K562 (cell line): ENCODE measurements around the gene DOCK6. TPM values are rescaled to one million over a fixed set of nuclear protein-coding genes. Genes with fewer than 3 reads are reported as not detected.

Experiments used
- BCLAF1 ChIP-seq, 2 experiments: fragments of 450-650 bp in 1 of 2; IDR thresholded peaks; 2 replicates each; pipeline ENCODE4 v1.6.1; 2011 to 2017; ENCODE audit warnings: low read depth in 2 of 2, antibody characterized with exemption in 1 of 2, borderline replicate concordance in 1 of 2, low read length in 1 of 2, mild to moderate bottlenecking in 1 of 2, mixed read lengths in 1 of 2; ENCODE audit not compliant: control insufficient read depth in 1 of 2
- KLF13 ChIP-seq: fragments of 450-650 bp; IDR thresholded peaks from 2 replicates; pipeline ENCODE4 v1.6.1; 2016; ENCODE audit warnings: missing genetic modification characterization, low read depth, mild to moderate bottlenecking, missing compliant biosample characterization, moderate library complexity, borderline replicate concordance
- PCBP2 ChIP-seq: fragments of 200-400 bp; formaldehyde crosslinking; IDR thresholded peaks from 2 replicates; pipeline ENCODE4 v1.6.1; 2018; ENCODE audit warnings: low read length, low read depth, mild to moderate bottlenecking, moderate library complexity; ENCODE audit not compliant: poor library complexity, severe bottlenecking
- RREB1 ChIP-seq: fragments of 250-450 bp; sonication (Bioruptor Pico); IDR thresholded peaks from 2 replicates; pipeline ENCODE4 v1.4.0; 2020
- SMAD1 ChIP-seq: fragments of 150-350 bp; IDR thresholded peaks from 2 replicates; pipeline ENCODE4 v1.6.1; 2014; ENCODE audit warnings: low read length, low read depth; ENCODE audit not compliant: partially characterized antibody
- TAF9B ChIP-seq: fragments of 450-650 bp; IDR thresholded peaks from 2 replicates; pipeline ENCODE4 v1.6.1; 2018; ENCODE audit warnings: mild to moderate bottlenecking; ENCODE audit not compliant: partially characterized antibody
- ZNF134 ChIP-seq: fragments of 250-450 bp; sonication (Bioruptor Pico); conservative IDR thresholded peaks from 2 replicates; pipeline ENCODE4 v1.4.0; 2020
- ZNF253 ChIP-seq: fragments of 250-450 bp; sonication (Bioruptor Pico); conservative IDR thresholded peaks from 2 replicates; pipeline ENCODE4 v1.6.1; 2021; ENCODE audit warnings: mild to moderate bottlenecking
- ZNF507 ChIP-seq: conservative IDR thresholded peaks from 2 replicates; pipeline ENCODE4 v1.6.1; 2017; ENCODE audit warnings: missing genetic modification characterization, missing compliant biosample characterization
- polyA plus RNA-seq, 8 experiments: library from polyadenylated mRNA; depleted of rRNA in 4 of 8; stranded (reverse) in 5 of 8; unstranded in 3 of 8; fragments of >200 nt; fragmentation: Nextera tagmentation in 2 of 8; fragmentation: Illumina TruSeq in 1 of 8; extraction: Ambion mirVana in 2 of 8; extraction: Trizol in 1 of 8; gene quantifications; 2 replicates each; pipeline versions ENCODE4 v1.2.1 to v1.2.3, GENCODE V29; 2011 to 2014; ENCODE audit warnings: inconsistent platforms in 1 of 8, missing spikeins in 1 of 8
- total RNA-seq, 7 experiments: library from RNA; depleted of rRNA in 6 of 7; stranded (reverse); fragments of >200 nt in 6 of 7; fragmentation: Illumina TruSeq in 2 of 7; extraction: Trizol in 2 of 7; gene quantifications; 2 replicates each; pipeline versions ENCODE4 v1.2.1 to v1.2.3, GENCODE V29; 2011 to 2021; ENCODE audit warnings: low replicate concordance in 1 of 7
- TF ChIP-seq, protein P1 (sequence below): fragments of 250-450 bp; sonication (Bioruptor Pico); IDR thresholded peaks from 2 replicates; pipeline ENCODE4 v1.4.0; 2020; ENCODE audit warnings: mild to moderate bottlenecking, moderate library complexity, borderline replicate concordance
- TF ChIP-seq, protein P2 (sequence below): sonication (generic); formaldehyde crosslinking; IDR thresholded peaks from 2 replicates; pipeline ENCODE4 v1.8.1; 2023; ENCODE audit warnings: mild to moderate bottlenecking, missing genetic modification reagents, moderate library complexity

Gene DOCK6
- total and polyA plus RNA-seq, 9 of the 15 experiments (the other 6 are each of a cell fraction or from before 2014, with no cell fraction given) = 0.35 to 19.3 (median 3.8) TPM

DNA sequence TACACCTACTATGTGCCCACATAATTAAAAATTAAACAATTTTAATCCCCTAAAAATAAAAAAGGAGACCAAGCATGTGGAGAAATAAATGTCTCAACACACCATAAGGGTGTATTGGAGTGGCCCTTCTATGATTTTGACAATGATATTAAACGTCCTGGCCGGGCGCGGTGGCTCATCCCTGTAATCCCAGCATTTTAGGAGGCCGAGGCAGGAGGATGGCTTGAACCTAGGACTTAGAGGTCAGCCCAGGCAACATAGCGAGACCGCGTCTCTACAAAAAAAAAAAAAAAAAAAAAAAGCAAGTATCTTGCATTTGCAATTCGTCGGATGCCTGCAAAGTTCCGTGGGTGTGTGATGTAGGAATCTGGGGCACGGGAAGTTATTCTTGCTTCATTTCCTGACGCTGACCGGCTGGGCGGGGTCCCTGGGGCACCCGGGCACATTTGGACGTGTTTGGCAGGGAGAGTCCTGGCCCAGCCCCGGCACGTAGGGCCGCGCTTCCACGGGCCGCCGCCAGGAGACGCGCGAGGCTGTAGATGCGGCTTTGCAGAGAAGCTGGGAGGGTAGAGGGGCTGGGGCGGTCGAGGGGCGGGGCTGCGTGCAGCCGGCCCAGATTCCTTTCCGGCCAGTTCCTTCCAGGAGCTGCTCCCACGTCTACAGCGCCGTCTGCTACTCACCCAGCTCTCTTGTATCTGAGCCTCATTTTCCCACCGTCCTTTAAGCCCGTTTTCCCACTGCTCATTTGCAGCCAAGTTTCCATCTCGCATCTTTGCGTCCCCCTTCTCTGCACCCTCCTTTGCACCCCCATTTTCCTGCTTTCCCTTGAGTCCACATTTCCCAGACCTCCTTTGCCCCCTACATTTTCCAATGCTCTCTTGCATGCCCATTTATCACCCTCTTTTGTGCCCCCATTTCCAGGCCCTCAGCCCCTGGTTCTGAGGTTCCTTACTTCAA lies 31.4 kb upstream of the DOCK6 start (continued):
- no peak for TF ChIP-seq RREB1 (CRISPR knock-in tag)
- TF ChIP-seq ZNF253 (CRISPR knock-in tag) = no peak
- TF ChIP-seq SMAD1 = no peak
- 0 out of 4 replicates have a peak, but pooled peaks of 1 of the 2 experiments have one; percentile 53 for TF ChIP-seq BCLAF1 (IDR thresholded peaks at IDR 0.05; ENCODE audit: borderline replicate concordance in 1 of 2, control insufficient read depth in 1 of 2, low read depth in 2 of 2, low read length in 1 of 2)
- TF ChIP-seq, protein P1, sequence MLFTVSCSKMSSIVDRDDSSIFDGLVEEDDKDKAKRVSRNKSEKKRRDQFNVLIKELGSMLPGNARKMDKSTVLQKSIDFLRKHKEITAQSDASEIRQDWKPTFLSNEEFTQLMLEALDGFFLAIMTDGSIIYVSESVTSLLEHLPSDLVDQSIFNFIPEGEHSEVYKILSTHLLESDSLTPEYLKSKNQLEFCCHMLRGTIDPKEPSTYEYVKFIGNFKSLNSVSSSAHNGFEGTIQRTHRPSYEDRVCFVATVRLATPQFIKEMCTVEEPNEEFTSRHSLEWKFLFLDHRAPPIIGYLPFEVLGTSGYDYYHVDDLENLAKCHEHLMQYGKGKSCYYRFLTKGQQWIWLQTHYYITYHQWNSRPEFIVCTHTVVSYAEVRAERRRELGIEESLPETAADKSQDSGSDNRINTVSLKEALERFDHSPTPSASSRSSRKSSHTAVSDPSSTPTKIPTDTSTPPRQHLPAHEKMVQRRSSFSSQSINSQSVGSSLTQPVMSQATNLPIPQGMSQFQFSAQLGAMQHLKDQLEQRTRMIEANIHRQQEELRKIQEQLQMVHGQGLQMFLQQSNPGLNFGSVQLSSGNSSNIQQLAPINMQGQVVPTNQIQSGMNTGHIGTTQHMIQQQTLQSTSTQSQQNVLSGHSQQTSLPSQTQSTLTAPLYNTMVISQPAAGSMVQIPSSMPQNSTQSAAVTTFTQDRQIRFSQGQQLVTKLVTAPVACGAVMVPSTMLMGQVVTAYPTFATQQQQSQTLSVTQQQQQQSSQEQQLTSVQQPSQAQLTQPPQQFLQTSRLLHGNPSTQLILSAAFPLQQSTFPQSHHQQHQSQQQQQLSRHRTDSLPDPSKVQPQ (CRISPR knock-in tag) = no peak
- no peak for TF ChIP-seq TAF9B
- peak; percentile 55; the same call in 1 of the 2 replicates for TF ChIP-seq KLF13 (tag)
- TF ChIP-seq, protein P2, sequence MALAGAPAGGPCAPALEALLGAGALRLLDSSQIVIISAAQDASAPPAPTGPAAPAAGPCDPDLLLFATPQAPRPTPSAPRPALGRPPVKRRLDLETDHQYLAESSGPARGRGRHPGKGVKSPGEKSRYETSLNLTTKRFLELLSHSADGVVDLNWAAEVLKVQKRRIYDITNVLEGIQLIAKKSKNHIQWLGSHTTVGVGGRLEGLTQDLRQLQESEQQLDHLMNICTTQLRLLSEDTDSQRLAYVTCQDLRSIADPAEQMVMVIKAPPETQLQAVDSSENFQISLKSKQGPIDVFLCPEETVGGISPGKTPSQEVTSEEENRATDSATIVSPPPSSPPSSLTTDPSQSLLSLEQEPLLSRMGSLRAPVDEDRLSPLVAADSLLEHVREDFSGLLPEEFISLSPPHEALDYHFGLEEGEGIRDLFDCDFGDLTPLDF (CRISPR knock-in tag) = no peak
- no peak for TF ChIP-seq ZNF507 (tag)
- TF ChIP-seq ZNF134 (CRISPR knock-in tag) = no peak
- no peak for TF ChIP-seq PCBP2
